ENCODE data around the gene SPINT3.
"Not testable (repeated sequence)": the region's sequence is repeated elsewhere in the genome, so short reads cannot be mapped to it uniquely, and the experiment has no call there.

The SPINT3 gene

DNA sequence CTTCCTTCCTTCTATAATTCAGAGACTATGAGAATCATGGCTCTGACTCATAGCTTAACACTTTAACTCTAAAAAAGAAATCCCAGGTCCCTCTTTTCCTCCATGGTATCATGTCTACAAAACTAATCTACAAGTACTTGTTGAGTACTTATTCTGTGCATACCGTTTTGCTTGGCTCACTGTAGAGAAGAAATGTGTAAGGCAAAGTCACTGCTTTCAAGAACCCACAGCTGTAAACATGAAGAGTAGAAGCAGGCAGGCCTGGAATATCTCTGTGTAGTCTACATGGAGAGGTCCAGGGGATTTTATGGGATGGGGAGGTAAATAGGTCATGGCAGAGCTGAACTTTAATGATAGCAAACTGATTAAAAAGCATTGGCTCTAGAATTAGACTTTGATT is 13.8 kb downstream of the SPINT3 start:
- DNase-seq: no peak

DNA sequence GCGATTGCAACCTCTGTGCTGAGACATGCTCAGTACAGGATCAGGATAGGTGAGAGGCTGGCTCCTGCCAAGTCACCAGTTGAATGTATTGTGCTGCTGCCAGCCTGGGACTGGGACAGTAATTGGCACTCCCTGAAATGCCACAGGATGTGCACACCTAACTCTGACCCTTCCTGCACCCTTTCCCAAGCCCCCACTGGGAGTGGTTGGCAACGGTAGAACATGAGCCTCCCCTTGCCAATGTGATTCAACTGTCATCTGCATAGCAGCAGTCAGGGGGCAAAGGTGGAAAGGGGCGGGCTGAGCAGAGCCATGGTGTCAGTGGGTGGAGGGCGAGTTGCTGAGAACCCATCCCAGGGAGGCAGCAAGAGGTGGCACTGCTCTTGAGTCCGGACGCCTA is 15.4 kb downstream of the SPINT3 start:
- no peak for DNase-seq

DNA sequence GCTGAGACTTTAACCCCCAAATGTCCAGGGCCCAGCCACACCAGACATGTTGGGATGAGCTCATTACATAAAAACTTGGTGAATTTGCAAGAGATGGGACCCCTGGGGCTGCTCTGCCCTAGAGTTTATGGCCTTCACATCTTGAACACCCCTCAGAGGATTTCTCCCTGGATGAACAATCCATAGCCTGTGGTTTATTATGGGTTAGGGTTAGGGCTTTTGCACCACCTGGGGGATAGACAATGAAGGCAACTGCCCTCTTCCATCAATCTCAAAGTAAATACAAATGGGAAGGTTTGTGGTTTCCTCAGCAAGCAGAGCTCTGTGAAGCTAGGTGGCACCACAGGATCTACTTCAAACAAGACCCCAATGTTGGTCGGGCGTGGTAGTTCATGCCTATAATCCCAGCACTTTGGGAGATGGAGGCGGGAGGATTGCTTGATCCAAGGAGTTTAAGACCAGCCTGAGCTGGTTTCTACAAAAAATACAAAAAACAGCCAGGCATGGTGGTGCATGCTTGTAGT is 17.4 kb downstream of the SPINT3 start:
- no peak for DNase-seq

DNA sequence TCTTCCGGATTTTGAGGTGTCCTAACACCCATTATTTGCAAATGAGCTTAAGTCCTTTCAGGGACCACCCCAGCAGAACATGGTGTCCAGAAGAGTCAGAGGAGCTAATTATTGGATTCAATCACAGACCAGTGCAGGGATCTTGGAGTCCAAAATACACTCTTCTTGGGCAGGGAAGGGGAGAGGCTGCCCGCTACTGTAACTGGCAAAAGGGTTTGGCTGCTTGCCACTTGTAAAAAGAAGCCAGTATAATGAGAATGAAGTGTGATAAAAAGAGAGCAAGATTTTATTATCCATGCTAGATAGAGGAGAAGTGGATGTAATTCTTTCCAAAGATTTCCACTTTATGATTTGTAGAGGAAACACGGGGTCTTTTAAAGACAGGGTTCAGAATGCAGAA is 19.3 kb downstream of the SPINT3 start:
- no peak for DNase-seq

DNA sequence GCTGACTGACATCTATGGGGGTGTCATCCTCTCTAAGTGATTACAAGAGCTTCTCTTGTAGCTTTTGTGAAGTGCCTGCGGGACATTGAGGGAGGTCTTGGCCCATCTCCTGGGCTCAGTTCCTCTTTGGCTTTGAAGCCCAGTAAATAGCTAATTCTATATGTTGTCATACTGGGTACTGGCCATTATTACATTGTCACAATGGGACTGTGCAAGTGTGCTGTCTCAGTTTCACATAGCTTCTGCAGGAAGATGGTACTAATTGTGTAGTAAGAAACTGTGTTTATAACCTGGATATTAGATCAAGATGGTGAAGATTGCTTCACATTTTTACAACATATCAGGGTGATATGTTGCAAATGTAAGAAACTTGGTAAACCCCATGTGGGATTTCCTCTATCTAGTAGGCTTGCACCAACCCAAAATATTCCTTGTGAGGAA is 19.9 kb downstream of the SPINT3 start:
- DNase-seq: no peak

GRCh38 chr20:45489083-45489531 is 26.3 kb downstream of the SPINT3 start:
- no peak for DNase-seq

- DNase-seq: no peak
These were observed 28.2 kb downstream of the SPINT3 start for GRCh38 chr20:45487231-45487635.

GRCh38 chr20:45485388-45485787 is 30.0 kb downstream of the SPINT3 start:
- DNase-seq: no peak

DNA sequence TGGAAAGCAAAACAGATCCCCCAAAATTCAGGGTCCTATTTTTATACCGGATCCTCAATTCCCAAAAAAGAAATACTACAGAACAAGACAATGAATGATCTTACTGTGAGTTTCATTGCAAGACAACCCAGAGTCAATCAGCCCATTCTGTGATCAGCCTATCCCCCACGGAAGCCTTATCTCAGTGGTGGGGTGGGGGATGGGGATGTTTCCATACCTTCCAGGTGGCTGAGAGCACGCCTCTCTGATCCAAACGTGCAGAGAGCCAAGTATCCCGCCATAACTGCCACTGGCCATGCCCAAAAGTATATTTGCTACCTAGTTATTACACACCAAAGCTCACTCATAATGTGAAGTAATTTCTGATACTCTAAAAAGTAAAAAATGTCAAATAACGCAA is 30.7 kb downstream of the SPINT3 start:
- no peak for DNase-seq

DNA sequence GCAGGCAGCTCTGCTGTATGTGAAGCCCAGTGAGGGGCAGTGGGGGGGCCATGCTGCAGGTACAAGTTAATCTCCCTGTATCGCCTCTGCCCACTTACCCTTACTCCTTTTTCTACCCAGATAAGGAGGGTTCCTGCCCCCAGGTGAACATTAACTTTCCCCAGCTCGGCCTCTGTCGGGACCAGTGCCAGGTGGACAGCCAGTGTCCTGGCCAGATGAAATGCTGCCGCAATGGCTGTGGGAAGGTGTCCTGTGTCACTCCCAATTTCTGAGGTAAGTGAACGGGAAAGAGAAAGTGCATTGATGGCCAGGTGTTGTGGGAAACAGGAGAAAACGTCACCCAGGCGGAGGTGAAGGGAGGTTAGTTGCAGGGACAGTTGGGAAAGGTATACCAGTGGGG is 35.6 kb downstream of the SPINT3 start:
- no peak for DNase-seq

DNA sequence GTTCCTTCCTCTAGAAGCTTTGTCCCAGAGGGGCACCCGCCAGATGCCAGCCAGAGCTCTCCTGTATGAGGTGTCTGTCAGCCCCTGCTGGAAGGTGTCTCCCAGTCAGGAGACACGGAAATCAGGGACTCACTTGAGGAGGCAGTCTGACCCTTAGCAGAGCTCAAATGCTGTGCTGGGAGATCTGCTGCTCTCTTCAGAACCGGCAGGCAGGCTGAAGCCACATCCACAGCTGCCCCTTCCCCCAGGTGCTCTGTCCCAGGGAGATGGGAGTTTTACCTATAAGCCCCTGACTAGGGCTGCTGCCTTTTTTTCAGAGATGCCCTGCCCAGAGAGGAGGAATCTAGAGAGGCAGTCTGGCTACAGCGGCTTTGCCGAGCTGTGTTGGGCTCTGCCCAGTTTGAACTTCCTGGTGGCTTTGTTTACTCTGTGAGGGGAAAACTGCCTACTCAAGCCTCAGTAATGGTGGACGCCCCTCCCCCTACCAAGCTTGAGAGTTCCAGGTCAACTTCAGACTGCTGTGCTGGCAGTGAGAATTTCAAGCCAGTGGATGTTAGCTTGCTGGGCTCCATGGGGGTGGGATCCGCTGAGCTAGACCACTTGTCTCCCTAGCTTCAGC is 37.8 kb downstream of the SPINT3 start:
- not testable (repeated sequence) for DNase-seq

GRCh38 chr20:45472286-45472685 is 43.1 kb downstream of the SPINT3 start:
- DNase-seq: not testable (repeated sequence)

DNA sequence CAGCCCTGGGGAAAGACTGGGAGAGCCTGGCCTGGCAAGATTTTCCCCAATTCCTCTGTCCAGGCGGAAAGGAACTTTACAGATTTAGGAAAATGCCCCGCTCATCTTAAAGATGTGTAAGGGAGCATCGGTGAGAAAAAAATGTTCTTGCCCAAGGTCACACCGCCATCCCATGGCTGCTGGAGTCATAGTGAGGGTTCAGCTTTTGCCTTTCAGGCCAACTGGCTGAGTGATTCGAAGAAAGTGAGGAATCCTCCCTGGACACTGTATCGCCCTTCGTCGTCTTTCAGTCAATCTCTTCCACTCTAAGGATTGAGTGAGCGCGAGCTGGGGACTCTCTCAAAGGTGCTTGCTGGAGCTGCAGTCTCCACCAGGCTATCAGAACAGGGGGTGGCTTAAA is 44.5 kb downstream of the SPINT3 start:
- peak; percentile 27 for DNase-seq

DNA sequence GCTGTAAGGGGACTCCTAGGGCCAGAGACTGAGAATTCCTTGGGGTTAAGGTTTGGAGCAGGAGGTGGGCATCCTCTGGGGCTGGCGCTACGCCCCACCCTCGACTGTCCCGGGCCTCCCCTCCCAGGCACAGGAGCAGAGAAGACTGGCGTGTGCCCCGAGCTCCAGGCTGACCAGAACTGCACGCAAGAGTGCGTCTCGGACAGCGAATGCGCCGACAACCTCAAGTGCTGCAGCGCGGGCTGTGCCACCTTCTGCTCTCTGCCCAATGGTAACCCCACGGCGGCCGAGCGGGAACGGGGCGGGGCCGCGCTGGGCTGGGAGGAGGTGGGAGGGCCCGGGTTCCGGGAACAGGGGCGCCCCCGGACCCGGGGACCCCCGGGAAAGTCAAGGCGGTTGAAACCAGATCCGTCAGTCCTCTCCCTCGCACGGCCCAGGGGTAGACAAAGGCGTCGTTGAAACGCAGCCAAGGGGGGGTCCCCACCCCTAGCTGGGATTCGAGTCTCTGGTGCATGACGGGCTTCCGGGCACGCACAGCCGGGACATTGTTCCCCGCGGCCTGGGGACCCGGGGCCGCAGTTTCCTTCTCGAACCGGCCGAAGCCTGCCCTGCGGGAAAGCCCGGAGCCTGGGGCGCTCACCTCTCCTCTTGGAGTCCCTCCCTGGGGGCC is 45.0 kb downstream of the SPINT3 start:
- DNase-seq: peak; percentile 64

DNA sequence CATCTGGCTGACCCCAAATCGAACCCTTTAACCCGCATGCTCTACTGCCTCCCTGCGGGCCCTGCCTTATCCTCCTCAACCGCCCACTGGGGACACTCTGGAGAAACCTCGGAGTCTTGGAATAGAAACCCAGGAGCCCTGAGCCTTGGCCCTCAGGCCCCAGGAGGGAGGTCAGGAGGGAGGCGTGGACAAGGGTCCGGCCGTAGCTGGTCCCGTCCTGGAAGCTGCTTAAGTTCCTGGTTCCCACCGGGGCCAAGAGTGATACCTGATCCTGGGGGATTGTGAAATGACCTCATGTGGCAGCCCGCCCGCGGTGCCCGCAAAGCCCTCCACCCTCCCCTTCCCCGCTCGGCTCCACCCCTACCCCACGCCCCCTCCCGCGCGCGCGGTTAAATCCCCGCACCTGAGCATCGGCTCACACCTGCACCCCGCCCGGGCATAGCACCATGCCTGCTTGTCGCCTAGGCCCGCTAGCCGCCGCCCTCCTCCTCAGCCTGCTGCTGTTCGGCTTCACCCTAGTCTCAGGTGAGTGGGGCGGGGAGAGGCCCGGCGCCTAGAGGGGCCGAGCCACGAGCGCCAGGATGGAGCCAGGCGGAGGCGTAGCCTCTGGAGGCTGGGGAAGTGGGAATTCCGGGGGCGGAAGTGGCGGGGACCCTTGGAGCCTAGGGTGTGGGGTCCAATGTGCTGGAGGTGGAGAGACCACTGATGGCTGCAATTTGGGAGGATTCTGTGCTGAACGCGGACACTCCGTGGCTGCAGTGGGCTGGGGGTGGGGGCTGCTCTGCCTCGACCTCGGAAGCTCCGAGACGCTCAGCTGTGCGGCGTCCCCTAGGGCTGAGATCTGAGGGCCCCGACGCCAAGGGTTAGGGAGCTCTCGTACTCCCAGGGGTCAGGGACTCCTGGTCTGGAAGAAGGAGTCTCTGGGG is 45.8 kb downstream of the SPINT3 start, which contains the start of gene WFDC2:
Gene WFDC2, plus strand, starts transcription at position 418 of the 926 bp plus-strand sequence. Its CDS starts 29 bp downstream, at position 447.
- DNase-seq: peak; percentile 25

GRCh38 chr20:45467861-45468260 is 47.6 kb downstream of the SPINT3 start:
- DNase-seq: no peak

- no peak for DNase-seq
These were observed 48.2 kb downstream of the SPINT3 start for GRCh38 chr20:45467172-45467571.

DNA sequence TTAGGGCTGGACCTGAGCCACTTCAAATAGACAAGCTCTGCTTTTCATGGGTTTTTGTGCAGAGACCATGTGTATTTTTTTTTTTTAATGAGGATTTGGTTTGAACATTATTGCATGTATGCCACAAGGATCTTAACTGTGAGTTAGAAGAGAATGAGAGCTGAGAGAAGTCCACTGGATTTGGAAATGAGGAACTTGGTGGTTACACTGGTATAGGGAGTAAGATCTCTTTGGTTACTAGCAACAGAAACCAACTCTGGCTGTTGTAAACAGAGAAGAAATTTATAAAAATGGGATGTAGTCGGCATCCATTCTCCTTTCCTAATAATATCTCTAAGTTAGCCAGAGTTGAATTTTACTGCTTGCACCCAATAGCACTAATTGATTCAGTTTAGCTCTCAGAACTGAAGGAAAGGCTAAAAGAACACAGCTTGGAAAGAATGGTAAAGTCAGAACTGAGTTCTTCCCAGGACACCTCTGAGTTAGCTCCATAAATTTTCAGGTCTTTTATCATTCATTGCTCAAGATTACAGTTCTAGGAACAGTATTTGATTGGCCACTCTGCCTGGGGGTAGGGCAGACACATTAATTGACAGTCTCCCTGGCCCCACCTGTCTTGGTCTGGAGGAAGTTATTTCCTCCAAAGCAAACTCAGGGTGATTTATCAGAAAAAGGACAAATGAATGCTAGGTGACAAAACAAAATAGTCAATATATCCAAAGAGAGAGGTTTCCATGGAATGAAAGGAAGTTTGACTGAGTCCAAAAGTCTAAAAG is 49.7 kb downstream of the SPINT3 start:
- no peak for DNase-seq

DNA sequence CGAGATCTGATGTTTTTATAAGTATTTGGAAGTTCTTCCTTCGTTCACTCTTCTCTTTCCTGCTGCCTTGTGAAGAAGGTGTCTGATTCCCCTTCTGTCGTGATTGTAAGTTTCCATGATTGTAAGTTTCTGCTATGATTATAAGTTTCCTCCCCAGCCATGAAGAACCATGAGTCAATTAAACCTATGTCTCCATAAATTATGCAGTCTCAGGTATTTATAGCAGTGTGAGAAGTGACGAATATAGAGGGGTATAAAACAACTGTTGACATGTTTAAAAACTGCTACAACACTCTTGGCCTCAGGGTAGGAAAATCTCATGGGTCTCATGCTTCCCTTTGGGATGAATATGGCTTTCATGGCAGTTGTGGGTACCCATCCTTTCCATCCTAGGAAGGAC is 51.7 kb downstream of the SPINT3 start:
- no peak for DNase-seq

- DNase-seq: no peak
These were observed 52.5 kb downstream of the SPINT3 start for GRCh38 chr20:45462711-45463509.

All from right hindlimb (tissue), 1 donor.